AG10803 (cell line): ENCODE measurements around the gene CPM.

ENCODE experiments used
- DNase-seq: peaks from one replicate; pipeline ENCODE4 v3.0.0; 2010; ENCODE audit warnings: low read depth
- H3K4me3 ChIP-seq: 2 replicates; pipeline ENCODE4 v1.5.1; 2011; ENCODE audit warnings: mild to moderate bottlenecking, low read length, control low read depth
- TF ChIP-seq, protein P1 (sequence below): conservative IDR thresholded peaks from 2 replicates; pipeline ENCODE4 v1.5.1; 2011; ENCODE audit warnings: mild to moderate bottlenecking, low read length, control low read depth, inconsistent platforms

Gene CPM

DNA sequence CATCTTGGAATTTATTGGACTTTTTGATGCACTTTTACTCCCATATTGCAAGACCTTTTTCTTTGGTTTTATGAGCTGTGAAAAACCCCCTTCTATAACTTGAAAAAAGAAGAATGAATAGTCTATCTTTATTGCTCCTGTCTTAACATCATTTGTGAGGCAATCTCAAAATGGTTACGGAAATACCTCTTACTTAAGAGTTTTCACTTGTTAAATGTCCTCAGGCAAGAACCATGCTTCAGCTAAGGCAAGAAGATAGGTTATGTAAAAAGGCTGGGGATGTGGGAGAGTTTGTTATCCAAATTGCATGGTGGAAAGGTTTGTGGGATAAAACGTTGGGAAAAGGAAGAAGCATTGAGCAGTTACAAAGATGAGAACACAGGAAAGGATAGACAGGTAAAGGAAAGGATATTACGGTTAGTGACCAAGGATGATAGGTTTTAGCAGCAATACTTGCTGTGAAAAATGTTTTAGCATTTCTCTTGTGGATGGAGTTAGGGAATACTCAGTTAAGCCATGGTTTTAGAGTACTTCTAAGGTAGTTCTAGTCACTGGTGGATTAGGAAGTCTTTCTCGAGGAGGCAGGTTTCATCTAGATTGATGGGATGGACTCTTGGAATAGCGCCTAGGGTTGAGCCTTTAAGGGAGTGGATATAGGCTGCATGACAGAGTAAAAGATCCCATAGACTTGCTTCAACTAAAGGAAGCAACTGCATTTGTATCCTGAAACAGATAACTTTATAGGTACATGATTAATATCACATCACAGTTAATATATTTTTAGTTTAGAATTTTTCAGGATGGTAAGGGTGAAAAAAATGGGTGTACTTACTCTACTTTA, 94.7 kb downstream of the CPM start:
- TF ChIP-seq, protein P1, sequence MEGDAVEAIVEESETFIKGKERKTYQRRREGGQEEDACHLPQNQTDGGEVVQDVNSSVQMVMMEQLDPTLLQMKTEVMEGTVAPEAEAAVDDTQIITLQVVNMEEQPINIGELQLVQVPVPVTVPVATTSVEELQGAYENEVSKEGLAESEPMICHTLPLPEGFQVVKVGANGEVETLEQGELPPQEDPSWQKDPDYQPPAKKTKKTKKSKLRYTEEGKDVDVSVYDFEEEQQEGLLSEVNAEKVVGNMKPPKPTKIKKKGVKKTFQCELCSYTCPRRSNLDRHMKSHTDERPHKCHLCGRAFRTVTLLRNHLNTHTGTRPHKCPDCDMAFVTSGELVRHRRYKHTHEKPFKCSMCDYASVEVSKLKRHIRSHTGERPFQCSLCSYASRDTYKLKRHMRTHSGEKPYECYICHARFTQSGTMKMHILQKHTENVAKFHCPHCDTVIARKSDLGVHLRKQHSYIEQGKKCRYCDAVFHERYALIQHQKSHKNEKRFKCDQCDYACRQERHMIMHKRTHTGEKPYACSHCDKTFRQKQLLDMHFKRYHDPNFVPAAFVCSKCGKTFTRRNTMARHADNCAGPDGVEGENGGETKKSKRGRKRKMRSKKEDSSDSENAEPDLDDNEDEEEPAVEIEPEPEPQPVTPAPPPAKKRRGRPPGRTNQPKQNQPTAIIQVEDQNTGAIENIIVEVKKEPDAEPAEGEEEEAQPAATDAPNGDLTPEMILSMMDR = no peak
- no peak overlapping the region for H3K4me3 ChIP-seq
- no peak for DNase-seq

DNA sequence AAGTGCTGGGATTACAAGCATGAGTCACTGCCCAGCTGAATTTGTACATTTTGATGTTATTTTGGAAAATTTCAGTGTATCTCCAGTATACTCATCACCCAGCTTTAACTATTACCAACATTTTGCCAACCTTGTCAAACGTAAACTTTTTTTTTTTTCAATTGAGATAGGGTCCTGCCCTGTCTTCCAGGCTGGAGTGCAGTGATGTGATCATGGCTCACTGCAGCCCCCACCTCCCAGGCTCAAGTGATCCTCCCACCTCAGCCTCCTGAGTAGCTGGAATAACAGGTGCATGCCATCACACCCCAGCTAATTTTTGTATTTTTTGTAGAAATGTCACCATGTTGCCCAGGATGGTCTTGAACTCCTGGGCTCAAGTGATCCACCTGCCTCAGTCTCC, 95.8 kb downstream of the CPM start:
- TF ChIP-seq, protein P1 = no peak
- H3K4me3 ChIP-seq = no peak overlapping the region
- DNase-seq = no peak

DNA sequence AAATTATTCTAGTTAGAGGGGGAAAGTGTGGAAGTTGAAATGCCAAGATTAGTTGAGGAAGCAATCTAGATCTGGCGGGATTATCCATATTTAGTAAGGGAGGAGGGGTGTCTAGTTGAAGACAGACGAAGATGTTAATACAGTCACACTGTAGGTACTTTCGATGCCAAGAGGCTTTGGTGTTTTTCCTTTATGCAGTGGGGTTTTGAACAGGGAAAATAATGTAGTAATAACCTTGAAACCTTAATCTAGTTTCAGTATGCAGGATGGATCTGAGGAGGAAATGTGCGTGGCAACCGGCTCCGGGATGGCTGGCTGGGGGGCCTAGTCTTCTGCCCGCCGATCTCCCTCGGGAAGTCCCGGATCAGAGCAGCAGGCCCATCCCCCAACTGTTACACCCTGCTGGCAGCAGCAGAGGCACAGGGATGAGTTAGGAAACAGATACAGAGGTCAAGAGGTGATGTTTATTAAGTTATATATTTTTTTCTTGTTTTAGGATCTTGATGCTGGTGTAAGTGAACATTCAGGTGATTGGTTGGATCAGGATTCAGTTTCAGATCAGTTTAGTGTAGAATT, 97.5 kb downstream of the CPM start:
- H3K4me3 ChIP-seq = no peak overlapping the region
- TF ChIP-seq, protein P1 = no peak
- DNase-seq = no peak

DNA sequence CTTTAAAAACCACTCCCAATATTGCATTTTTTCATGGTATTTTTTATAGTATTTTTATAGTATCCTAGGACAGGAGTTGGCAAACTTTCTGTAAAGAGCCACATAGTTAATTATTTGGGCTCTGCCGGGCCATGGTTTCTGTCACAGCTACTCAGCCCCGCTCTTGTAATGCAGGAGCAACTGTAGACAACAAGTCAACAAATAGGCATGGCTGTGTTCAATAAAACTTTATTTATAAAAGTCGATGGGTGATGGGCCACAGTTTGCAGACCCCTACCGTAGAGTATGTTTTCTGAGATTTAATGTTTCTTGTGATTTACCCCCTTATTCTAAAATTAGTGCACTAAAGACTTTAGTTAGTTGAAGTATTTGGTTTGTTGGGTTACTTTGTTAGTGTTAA, 99.5 kb downstream of the CPM start:
- no peak overlapping the region for H3K4me3 ChIP-seq
- DNase-seq = no peak
- TF ChIP-seq, protein P1 = no peak

DNA sequence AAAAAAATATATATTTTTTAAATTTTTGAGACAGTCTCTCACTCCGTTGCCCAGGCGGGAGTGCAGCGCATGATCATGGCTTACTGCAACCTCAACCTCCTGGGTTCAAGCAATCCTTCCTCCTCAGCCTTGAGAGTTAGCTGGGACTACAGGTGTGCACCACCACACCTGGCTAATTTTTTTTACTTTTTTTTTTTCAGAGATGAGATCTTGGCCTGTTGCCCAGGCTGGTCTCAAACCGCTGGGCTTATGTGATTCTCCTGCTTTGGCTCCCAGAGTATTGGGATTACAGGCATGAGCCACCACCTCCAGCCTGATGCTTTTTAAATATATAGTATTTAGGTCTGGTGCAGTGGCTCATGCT, 100.5 kb downstream of the CPM start:
- no peak overlapping the region for H3K4me3 ChIP-seq
- DNase-seq = no peak
- TF ChIP-seq, protein P1 = no peak

DNA sequence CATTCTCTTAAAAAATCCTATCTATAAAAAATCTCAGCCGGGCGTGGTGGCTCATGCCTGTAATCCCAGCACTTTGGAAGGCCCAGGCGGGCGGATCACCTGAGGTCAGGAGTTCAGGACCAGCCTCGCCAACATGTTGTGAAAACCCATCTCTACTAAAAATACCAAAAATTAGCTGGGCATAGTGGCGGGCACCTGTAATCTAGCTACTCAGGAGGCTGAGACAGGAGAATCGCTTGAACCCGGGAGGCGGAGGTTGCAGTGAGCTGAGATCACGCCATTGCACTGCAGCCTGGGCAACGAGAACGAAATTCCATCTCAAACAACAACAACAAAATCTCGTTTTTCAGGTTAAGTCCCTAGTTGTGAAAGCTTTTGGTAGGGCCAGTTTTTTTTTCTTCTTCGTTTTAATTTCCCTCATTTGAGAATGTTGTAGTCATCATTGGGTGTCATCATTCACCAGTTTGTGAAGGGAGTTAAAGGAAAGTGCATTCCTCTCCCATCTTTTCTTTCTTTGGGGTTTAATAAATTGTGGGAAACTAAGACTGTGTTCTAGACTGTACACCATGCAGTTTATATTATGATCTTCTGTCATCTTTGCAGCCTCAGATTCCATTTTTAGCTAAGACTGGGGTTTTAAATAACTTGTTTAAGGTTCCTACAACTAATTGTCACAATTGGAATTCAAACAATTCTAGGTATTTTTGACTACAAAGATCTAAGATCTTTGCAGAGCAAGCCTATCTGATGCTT, 101.0 kb downstream of the CPM start:
- DNase-seq = peak; percentile 35
- TF ChIP-seq, protein P1 = no peak
- H3K4me3 ChIP-seq = no peak overlapping the region

DNA sequence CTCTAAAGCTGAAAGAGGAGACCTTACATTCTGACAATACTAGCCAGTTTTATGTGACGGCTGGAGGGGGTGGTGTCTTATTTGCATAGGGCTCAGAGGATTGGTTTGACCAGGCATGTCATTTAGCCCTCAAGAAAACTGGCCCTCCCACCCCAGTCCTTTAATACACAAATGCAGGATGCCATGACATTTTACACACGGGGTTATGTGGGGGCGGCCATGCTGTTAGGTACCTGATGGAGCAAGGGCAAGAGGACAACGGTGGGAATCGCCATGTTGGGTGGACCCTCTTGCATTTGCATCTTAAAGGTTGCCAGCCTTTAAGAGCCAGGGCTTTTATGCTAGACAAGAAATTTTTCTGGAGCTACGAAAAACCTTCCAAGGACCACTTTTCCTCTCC, 101.7 kb downstream of the CPM start:
- H3K4me3 ChIP-seq = no peak overlapping the region
- no peak for DNase-seq
- TF ChIP-seq, protein P1 = no peak
